Transverse colon (tissue), 4 donors: ENCODE data around the gene RETREG1. TPM values are rescaled to one million over a fixed set of nuclear protein-coding genes. Genes with fewer than 3 reads are reported as not detected.
A peak's percentile ranks its signal among the peaks of the same experiment; 100 is the strongest.

ENCODE experiments used
- DNase-seq: peaks from one replicate; pipeline ENCODE4 v3.0.0-alpha.2; 2019
- H3K27ac ChIP-seq, 4 donors: fragments of 200-600 bp; sonication (generic); 2 replicates each; pipeline ENCODE4 v1.5.1; 2016 to 2018; ENCODE audit warnings: inconsistent platforms in 4 of 4
- H3K27me3 ChIP-seq: fragments of 200-600 bp; sonication (generic); 2 replicates; pipeline ENCODE4 v1.5.1; 2017; ENCODE audit warnings: inconsistent platforms
- H3K36me3 ChIP-seq, 4 donors: fragments of 200-600 bp; sonication (generic); 2 replicates each; pipeline ENCODE4 v1.5.1; 2017 to 2019; ENCODE audit warnings: inconsistent platforms in 4 of 4
- H3K4me1 ChIP-seq, 4 donors: fragments of 200-600 bp; sonication (generic); 2 replicates each; pipeline ENCODE4 v1.5.1; 2017 to 2020; ENCODE audit warnings: inconsistent platforms in 4 of 4
- H3K4me3 ChIP-seq, 4 donors: fragments of 200-600 bp; sonication (generic); 1 replicate in 1 of 4; 2 replicates in 3 of 4; pipeline versions ENCODE4 v1.5.1 to v1.6.1; 2017 to 2019; ENCODE audit warnings: inconsistent platforms in 4 of 4
- H3K9me3 ChIP-seq, 2 donors: fragments of 200-600 bp; sonication (generic); 2 replicates each; pipeline ENCODE4 v1.5.1; 2017 to 2019; ENCODE audit warnings: inconsistent platforms in 2 of 2
- CTCF ChIP-seq, 5 experiments: fragments of 200-600 bp in 3 of 5; fragments of 450-650 bp in 2 of 5; sonication (generic) in 3 of 5; IDR thresholded peaks; 1 replicate in 2 of 5; 2 replicates in 3 of 5; pipeline ENCODE4 v1.5.1; 2016 to 2017; ENCODE audit warnings: antibody characterized with exemption in 5 of 5, inconsistent platforms in 3 of 5, mild to moderate bottlenecking in 2 of 5, moderate library complexity in 1 of 5
- EP300 ChIP-seq: sonication (generic); formaldehyde crosslinking; IDR thresholded peaks from one replicate; pipeline ENCODE4 v1.6.1; 2017; ENCODE audit warnings: antibody characterized with exemption, low read depth
- POLR2A ChIP-seq: fragments of 450-650 bp; IDR thresholded peaks from one replicate; pipeline ENCODE4 v1.6.1; 2016; ENCODE audit warnings: antibody characterized with exemption, mild to moderate bottlenecking, moderate library complexity
- POLR2AphosphoS5 ChIP-seq, 3 donors: sonication (generic); formaldehyde crosslinking; IDR thresholded peaks; one replicate each; pipeline ENCODE4 v1.6.1; 2016; ENCODE audit warnings: antibody characterized with exemption in 3 of 3
- WGBS, 2 donors: methylation state at CpG; one replicate each; pipeline ENCODE4 v1.1.5; 2018; ENCODE audit warnings: low coverage in 1 of 2; 5-methylcytosine and 5-hydroxymethylcytosine counted together
- in situ Hi-C, 4 donors: fragments of 200-750 bp; cut with MboI; loops; one replicate each; pipeline versions ENCODE4 v1.15.0 to v1.15.1; 2017; ENCODE audit warnings: low sequenced_read_pairs in 3 of 4, low pct_ligation_motif_present in 1 of 4, low pct_unique_long_range_greater_than_20kb in 1 of 4
- intact Hi-C: fragments of 100-400 bp; cut with DNase I; formaldehyde crosslinking; loops from one replicate; pipeline ENCODE4 v1.15.1; 2023; ENCODE audit warnings: low total_unique reads
- total RNA-seq, 4 donors: library from RNA; depleted of rRNA; stranded (reverse); fragments of >200 nt; gene quantifications; one replicate each; pipeline ENCODE4 v1.1.0, GENCODE V29; 2016

The RETREG1 gene
- total RNA-seq, 4 donors from 2014 or later = 33.2 to 93.5 (median 66.2) TPM

- Histone ChIP-seq H3K36me3 (no peaks in the 10 kb centered on the region), H3K9me3 (no peaks in the 10 kb centered on the region), H3K4me3 (no peak overlapping the region), H3K4me1 (peaks cover 6 to 34% (median 21%) of the 10 kb centered on the region in 4 donors), H3K27me3 (no peaks in the 10 kb centered on the region), H3K27ac (peak overlapping the region in 3 of 4 donors; percentile 4 to 68 (median 6))
- DNase-seq = no peak
- 67 to 68% methylated on average over 7 of the region's 7 CpGs for WGBS, 2 donors
- in situ Hi-C loops = no loop called here
- peak; percentile 17 for TF ChIP-seq POLR2A
- TF ChIP-seq EP300 = no peak
- intact Hi-C loops = no loop called here
Measured at GRCh38 chr5:16528382-16529110, 88.3 kb downstream of the RETREG1 start.

GRCh38 chr5:16525651-16526050 is 91.1 kb downstream of the RETREG1 start:
- TF ChIP-seq POLR2AphosphoS5 (IDR thresholded peaks at IDR 0.05) = no peak
- TF ChIP-seq POLR2A = no peak
- no peak for TF ChIP-seq EP300
- no peaks in the 10 kb centered on the region for H3K27me3 ChIP-seq
- peaks cover 8 to 38% (median 28%) of the 10 kb centered on the region in 4 donors for H3K4me1 ChIP-seq
- H3K36me3 ChIP-seq = no peaks in the 10 kb centered on the region
- 47 to 79% methylated on average over 3 to 4 of the region's 4 CpGs for WGBS, 2 donors
- no peak for DNase-seq
- H3K27ac ChIP-seq = no peak overlapping the region
- in situ Hi-C loops = no loop called here
- H3K9me3 ChIP-seq = no peaks in the 10 kb centered on the region
- no peak overlapping the region for H3K4me3 ChIP-seq
- intact Hi-C loops = no loop called here

GRCh38 chr5:16524286-16524685 is 92.5 kb downstream of the RETREG1 start:
- Histone ChIP-seq H3K36me3 (no peaks in the 10 kb centered on the region), H3K4me1 (peaks cover 5 to 37% (median 28%) of the 10 kb centered on the region in 4 donors), H3K27me3 (no peaks in the 10 kb centered on the region), H3K27ac (no peak overlapping the region), H3K9me3 (no peaks in the 10 kb centered on the region), H3K4me3 (no peak overlapping the region)
- 72 to 87% methylated on average over 5 of the region's 5 CpGs for WGBS, 2 donors
- intact Hi-C loops (no loop called here), in situ Hi-C loops (no loop called here)
- DNase-seq = no peak
- no peak for TF ChIP-seq EP300
- no peak for TF ChIP-seq POLR2A
- TF ChIP-seq CTCF (IDR thresholded peaks at IDR 0.05) = no peak
- no peak for TF ChIP-seq POLR2AphosphoS5 (IDR thresholded peaks at IDR 0.05)

- Histone ChIP-seq H3K4me1 (peaks cover 8 to 33% (median 20%) of the 10 kb centered on the region in 4 donors), H3K36me3 (no peaks in the 10 kb centered on the region), H3K4me3 (peak overlapping the region in 2 of 4 donors; percentile 4 to 23), H3K27me3 (no peaks in the 10 kb centered on the region), H3K9me3 (no peaks in the 10 kb centered on the region), H3K27ac (peak overlapping the region; percentile 86 to 91 (median 90))
- intact Hi-C loops = no loop called here
- no peak for DNase-seq
- in situ Hi-C loops = no loop called here
- WGBS, 2 donors = 46 to 48% methylated on average over 5 to 10 of the region's 10 CpGs
- TF ChIP-seq CTCF (IDR thresholded peaks at IDR 0.05) = no peak
- TF ChIP-seq POLR2A = peak; percentile 24
- TF ChIP-seq EP300 = peak; percentile 58
- peak in 2 of 3 donors; percentile 69 to 82 for TF ChIP-seq POLR2AphosphoS5 (IDR thresholded peaks at IDR 0.05)
Measured at GRCh38 chr5:16521521-16522483, 95.0 kb downstream of the RETREG1 start.

- Histone ChIP-seq H3K9me3 (no peaks in the 10 kb centered on the region), H3K27me3 (no peaks in the 10 kb centered on the region), H3K27ac (peak overlapping the region; percentile 86 to 91 (median 90)), H3K4me3 (peak overlapping the region in 1 of 4 donors; percentile 22), H3K36me3 (no peaks in the 10 kb centered on the region), H3K4me1 (peaks cover 8 to 33% (median 20%) of the 10 kb centered on the region in 4 donors)
- peak; percentile 65 for DNase-seq
- intact Hi-C loops = no loop called here
- peak in 2 of 3 donors; percentile 48 to 58 for TF ChIP-seq POLR2AphosphoS5 (IDR thresholded peaks at IDR 0.05)
- TF ChIP-seq EP300 = no peak
- peak; percentile 26 for TF ChIP-seq POLR2A
- no peak for TF ChIP-seq CTCF (IDR thresholded peaks at IDR 0.05)
- WGBS, 2 donors = 25 to 47% methylated on average over 3 to 4 of the region's 4 CpGs
- in situ Hi-C loops = no loop called here
Measured at GRCh38 chr5:16520841-16521240, 96.0 kb downstream of the RETREG1 start.
